ENCODE results near the gene BSDC1.

GRCh38 chr1:32392325-32392724 lies 1.9 kb downstream of the BSDC1 start:
- TF ChIP-seq CTCF (IDR thresholded peaks at IDR 0.05 in 8 of 11, conservative IDR thresholded peaks at IDR 0.05 in 3 of 11) (no peak), POLR2A (IDR thresholded peaks at IDR 0.05) (no peak), POLR2AphosphoS5 (IDR thresholded peaks at IDR 0.05) (no peak)
